ENCODE data around the gene EVL. TPM values are rescaled to one million over a fixed set of nuclear protein-coding genes. Genes with fewer than 3 reads are reported as not detected.
A peak's percentile ranks its signal among the peaks of the same experiment; 100 is the strongest.

The EVL gene
- total RNA-seq, 2 experiments from 2014 or later, result 660 to 678 TPM

DNA sequence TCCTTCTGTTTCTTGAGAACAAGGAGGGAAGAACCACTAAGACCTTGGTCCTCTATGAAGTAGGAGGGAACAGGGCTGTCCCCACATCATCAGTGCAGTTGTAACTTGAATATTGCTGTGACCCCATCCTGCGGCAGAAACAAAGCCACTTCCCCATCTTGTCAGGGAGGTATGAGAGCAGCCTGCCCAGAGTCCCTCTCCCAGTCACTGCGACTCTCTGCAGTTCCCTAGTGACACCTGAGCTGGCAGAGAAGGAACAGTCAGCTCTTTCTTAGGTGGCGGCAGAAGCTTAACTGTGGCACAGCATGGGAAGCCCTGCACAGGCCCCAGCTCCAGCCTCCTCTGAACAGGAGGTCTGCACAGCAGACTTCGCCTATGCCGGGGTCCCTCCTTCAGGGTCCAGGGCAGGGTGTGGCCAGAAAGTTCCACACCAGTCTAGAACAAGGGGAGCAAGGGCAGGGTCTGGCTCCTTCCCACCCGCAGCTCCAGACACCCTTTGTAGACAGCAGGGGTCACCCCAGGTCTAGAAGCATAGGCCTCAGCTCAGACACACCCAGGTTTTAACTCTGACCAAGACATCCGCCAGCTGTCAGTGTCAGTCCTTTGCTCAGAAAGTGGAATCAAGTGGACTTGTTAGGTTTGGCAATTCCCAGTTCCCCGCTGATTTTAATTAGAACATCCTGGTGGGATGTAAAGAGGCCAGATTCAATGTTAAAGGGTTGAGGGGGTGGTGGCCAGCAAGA, 57.4 kb downstream of the EVL start:
- no peak for ATAC-seq (ENCODE audit: poor library complexity)

GRCh38 chr14:100123618-100124017, 58.4 kb downstream of the EVL start:
- POLR2A ChIA-PET, result no interaction called here
- Mint-ChIP-seq H3K9me3 (no peaks in the 10 kb centered on the region), H3K36me3 (ENCODE audit: low read depth) (peaks cover 91% of the 10 kb centered on the region), H3K27me3 (no peaks in the 10 kb centered on the region), H3K4me1 (ENCODE audit: low read depth) (peaks cover 6% of the 10 kb centered on the region), H3K27ac (peak overlapping the region; percentile 72), H3K4me3 (no peak overlapping the region)
- DNase-seq (no peak), ATAC-seq (ENCODE audit: poor library complexity) (no peak)
- Histone ChIP-seq H3K27ac (ENCODE audit: low read depth in 1 of 2, low read length in 2 of 2) (peak overlapping the region in 1 of 2 donors; percentile 4), H3K4me1 (ENCODE audit: insufficient read depth, low read length) (peaks cover 8% of the 10 kb centered on the region), H3K4me3 (ENCODE audit: low read length) (no peak overlapping the region), H3K9me3 (ENCODE audit: control insufficient read depth in 1 of 2, insufficient read depth in 1 of 2, low read length in 2 of 2) (no peaks in the 10 kb centered on the region), H3K27me3 (ENCODE audit: control insufficient read depth in 1 of 2, insufficient read depth in 2 of 2, low read length in 2 of 2) (no peaks in the 10 kb centered on the region), H3K36me3 (ENCODE audit: insufficient read depth, low read length) (peaks cover 97% of the 10 kb centered on the region)
- no peak for TF ChIP-seq CTCF (IDR thresholded peaks at IDR 0.05)
- intact Hi-C loops (cut with DNase I, micrococcal nuclease), result no loop called here
- CTCF ChIA-PET, result no interaction called here

More for the DNA sequence above, 57.4 kb downstream of the EVL start:
- H3K27me3 Mint-ChIP-seq, result no peaks in the 10 kb centered on the region
- Histone ChIP-seq H3K9me3 (ENCODE audit: control insufficient read depth in 1 of 2, insufficient read depth in 1 of 2, low read length in 2 of 2) (no peaks in the 10 kb centered on the region), H3K36me3 (ENCODE audit: insufficient read depth, low read length) (peaks cover 98% of the 10 kb centered on the region), H3K4me3 (ENCODE audit: low read length) (no peak overlapping the region), H3K4me1 (ENCODE audit: insufficient read depth, low read length) (peaks cover 9% of the 10 kb centered on the region), H3K27me3 (ENCODE audit: control insufficient read depth in 1 of 2, insufficient read depth in 2 of 2, low read length in 2 of 2) (no peaks in the 10 kb centered on the region), H3K27ac (ENCODE audit: low read depth in 1 of 2, low read length in 2 of 2) (peak overlapping the region in 1 of 2 donors; percentile 55)
- H3K36me3 Mint-ChIP-seq (ENCODE audit: low read depth), result peaks cover 94% of the 10 kb centered on the region
- intact Hi-C loops (cut with DNase I, micrococcal nuclease), result no loop called here
- TF ChIP-seq CTCF (IDR thresholded peaks at IDR 0.05), result no peak
- no peaks in the 10 kb centered on the region for H3K9me3 Mint-ChIP-seq
- H3K27ac Mint-ChIP-seq, result peak overlapping the region; percentile 72
- POLR2A ChIA-PET, result interaction anchor here (1.2 to 1.3 kb wide), 2 partner anchors 9 to 47 kb away, joined by 3 read pairs; no protein-coding TSS in a partner anchor
- CTCF ChIA-PET, result interaction anchor here (1.2 to 2.4 kb wide), 2 partner anchors 32 to 70 kb away, joined by 3 to 5 read pairs; no protein-coding TSS in a partner anchor
- H3K4me3 Mint-ChIP-seq, result no peak overlapping the region
- H3K4me1 Mint-ChIP-seq (ENCODE audit: low read depth), result peaks cover 15% of the 10 kb centered on the region
- DNase-seq, result no peak

- H3K4me3 Mint-ChIP-seq, result no peak overlapping the region
- no peak for ATAC-seq (ENCODE audit: poor library complexity)
- intact Hi-C loops (cut with DNase I, micrococcal nuclease), result no loop called here
- TF ChIP-seq CTCF (IDR thresholded peaks at IDR 0.05), result no peak
- H3K4me1 Mint-ChIP-seq (ENCODE audit: low read depth), result peaks cover 6% of the 10 kb centered on the region
- H3K9me3 ChIP-seq (ENCODE audit: control insufficient read depth in 1 of 2, insufficient read depth in 1 of 2, low read length in 2 of 2), result no peaks in the 10 kb centered on the region
- no peaks in the 10 kb centered on the region for H3K9me3 Mint-ChIP-seq
- POLR2A ChIA-PET, result no interaction called here
- no peak for DNase-seq
- peak overlapping the region in 1 of 2 donors; percentile 44 for H3K27ac ChIP-seq (ENCODE audit: low read depth in 1 of 2, low read length in 2 of 2)
- H3K27ac Mint-ChIP-seq, result peak overlapping the region; percentile 33
- CTCF ChIA-PET, result no interaction called here
- H3K36me3 Mint-ChIP-seq (ENCODE audit: low read depth), result peaks cover 91% of the 10 kb centered on the region
- peaks cover 8% of the 10 kb centered on the region for H3K4me1 ChIP-seq (ENCODE audit: insufficient read depth, low read length)
- H3K27me3 Mint-ChIP-seq, result no peaks in the 10 kb centered on the region
- no peaks in the 10 kb centered on the region for H3K27me3 ChIP-seq (ENCODE audit: control insufficient read depth in 1 of 2, insufficient read depth in 2 of 2, low read length in 2 of 2)
- no peak overlapping the region for H3K4me3 ChIP-seq (ENCODE audit: low read length)
- H3K36me3 ChIP-seq (ENCODE audit: insufficient read depth, low read length), result peaks cover 98% of the 10 kb centered on the region
Measured at GRCh38 chr14:100124551-100125088, 59.4 kb downstream of the EVL start.
